Neural cell (in vitro differentiated cells): ENCODE measurements around the gene KLHDC4. TPM values are rescaled to one million over a fixed set of nuclear protein-coding genes. Genes with fewer than 3 reads are reported as not detected.

Experiments
- H2AFZ ChIP-seq: fragments of 200-600, 300-800 bp; sonication (generic), shearing (Covaris generic); 2 replicates; pipeline ENCODE4 v1.6.0; 2014; ENCODE audit warnings: low read depth, mild to moderate bottlenecking, antibody characterized with exemption, low read length, moderate library complexity
- H3F3A ChIP-seq: fragments of 200-600 bp; shearing (Covaris generic); 2 replicates; pipeline ENCODE4 v1.6.1; 2016; ENCODE audit warnings: mild to moderate bottlenecking, moderate library complexity, mixed read lengths, antibody characterized with exemption, low read length; ENCODE audit not compliant: insufficient read depth, poor library complexity, severe bottlenecking
- H3K27ac ChIP-seq: fragments of 200-600, 300-800 bp; sonication (generic), shearing (Covaris generic); 2 replicates; pipeline ENCODE4 v1.5.1; 2014; ENCODE audit warnings: mild to moderate bottlenecking, low read length, moderate library complexity
- H3K27me3 ChIP-seq: fragments of 300-800, 200-600 bp; sonication (generic), shearing (Covaris generic); 2 replicates; pipeline ENCODE4 v1.6.0; 2014; ENCODE audit warnings: mild to moderate bottlenecking, low read depth, low read length, moderate library complexity; ENCODE audit not compliant: insufficient read depth
- H3K36me3 ChIP-seq: fragments of 300-800, 200-600 bp; sonication (generic), shearing (Covaris generic); 2 replicates; pipeline ENCODE4 v1.5.1; 2014; ENCODE audit warnings: mild to moderate bottlenecking, antibody characterized with exemption, low read length, moderate library complexity; ENCODE audit not compliant: insufficient read depth
- H3K4me2 ChIP-seq: fragments of 300-800, 200-600 bp; sonication (generic), shearing (Covaris generic); 2 replicates; pipeline ENCODE4 v1.6.0; 2014; ENCODE audit warnings: mild to moderate bottlenecking, low read length
- H3K4me3 ChIP-seq: fragments of 300-800, 200-600 bp; sonication (generic), shearing (Covaris generic); 2 replicates; pipeline ENCODE4 v1.5.1; 2014; ENCODE audit warnings: mild to moderate bottlenecking, low read length, moderate library complexity
- H3K79me2 ChIP-seq: fragments of 200-600 bp; shearing (Covaris generic); replicated peaks from 2 replicates; pipeline ENCODE4 v1.6.0; 2014; ENCODE audit warnings: mild to moderate bottlenecking, low read length, moderate library complexity; ENCODE audit not compliant: insufficient read depth
- H3K9ac ChIP-seq: fragments of 300-800, 200-600 bp; sonication (generic), shearing (Covaris generic); 2 replicates; pipeline ENCODE4 v1.6.1; 2016; ENCODE audit warnings: mild to moderate bottlenecking, low read length, mixed read lengths
- H3K9me2 ChIP-seq: fragments of 200-600 bp; shearing (Covaris generic); 2 replicates; pipeline ENCODE4 v1.6.1; 2016; ENCODE audit warnings: mild to moderate bottlenecking, low read length, mixed read lengths; ENCODE audit not compliant: insufficient read depth
- H3K9me3 ChIP-seq: fragments of 200-600, 300-800 bp; sonication (generic), shearing (Covaris generic); 2 replicates; pipeline ENCODE4 v1.6.1; 2016; ENCODE audit warnings: mild to moderate bottlenecking, mixed run types, low read length, moderate library complexity, mixed read lengths
- H4K20me1 ChIP-seq: fragments of 200-600 bp; shearing (Covaris generic); 2 replicates; pipeline ENCODE4 v1.6.1; 2016; ENCODE audit warnings: mild to moderate bottlenecking, mixed run types; ENCODE audit not compliant: insufficient read depth
- EP300 ChIP-seq: fragments of 450-650 bp; conservative IDR thresholded peaks from 2 replicates; pipeline ENCODE4 v1.6.1; 2014; ENCODE audit warnings: antibody characterized with exemption, mild to moderate bottlenecking, moderate library complexity; ENCODE audit not compliant: poor library complexity, severe bottlenecking
- EZH2 ChIP-seq: fragments of 200-600, 300-800 bp; shearing (Covaris generic), sonication (generic); IDR thresholded peaks from 2 replicates; pipeline ENCODE4 v1.6.1; 2014; ENCODE audit warnings: antibody characterized with exemption, low read length, borderline replicate concordance, mild to moderate bottlenecking; ENCODE audit not compliant: insufficient read depth, poor library complexity, severe bottlenecking
- MXI1 ChIP-seq: fragments of 450-650 bp; conservative IDR thresholded peaks from 2 replicates; pipeline ENCODE4 v1.6.1; 2014; ENCODE audit warnings: antibody characterized with exemption, mild to moderate bottlenecking; ENCODE audit not compliant: poor library complexity, severe bottlenecking
- POLR2AphosphoS5 ChIP-seq: IDR thresholded peaks from 2 replicates; pipeline ENCODE4 v1.6.1; 2012
- RAD21 ChIP-seq: fragments of 450-650 bp; conservative IDR thresholded peaks from 2 replicates; pipeline ENCODE4 v1.6.1; 2014; ENCODE audit warnings: antibody characterized with exemption, mild to moderate bottlenecking, moderate library complexity
- SMC3 ChIP-seq: fragments of 450-650 bp; conservative IDR thresholded peaks from 2 replicates; pipeline ENCODE4 v1.6.1; 2014; ENCODE audit warnings: antibody characterized with exemption, mild to moderate bottlenecking, moderate library complexity; ENCODE audit not compliant: poor library complexity
- TAF1 ChIP-seq: IDR thresholded peaks from 2 replicates; pipeline ENCODE4 v1.6.1; 2012; ENCODE audit warnings: low read depth
- polyA plus RNA-seq: library from polyadenylated mRNA; depleted of rRNA; stranded (reverse); fragments of >200 nt; gene quantifications from 2 replicates; pipeline ENCODE4 v1.2.3, GENCODE V29; 2014
- TF ChIP-seq, protein P1 (sequence below): fragments of 450-650 bp; IDR thresholded peaks from 2 replicates; pipeline ENCODE4 v1.5.1; 2014; ENCODE audit warnings: antibody characterized with exemption, mild to moderate bottlenecking, moderate library complexity; ENCODE audit not compliant: poor library complexity, severe bottlenecking
- TF ChIP-seq, protein P2 (sequence below): IDR thresholded peaks from 2 replicates; pipeline ENCODE4 v1.6.1; 2012; ENCODE audit warnings: borderline replicate concordance

The KLHDC4 gene
- polyA plus RNA-seq, 1 donor from 2014 or later, result 27.5 TPM

DNA sequence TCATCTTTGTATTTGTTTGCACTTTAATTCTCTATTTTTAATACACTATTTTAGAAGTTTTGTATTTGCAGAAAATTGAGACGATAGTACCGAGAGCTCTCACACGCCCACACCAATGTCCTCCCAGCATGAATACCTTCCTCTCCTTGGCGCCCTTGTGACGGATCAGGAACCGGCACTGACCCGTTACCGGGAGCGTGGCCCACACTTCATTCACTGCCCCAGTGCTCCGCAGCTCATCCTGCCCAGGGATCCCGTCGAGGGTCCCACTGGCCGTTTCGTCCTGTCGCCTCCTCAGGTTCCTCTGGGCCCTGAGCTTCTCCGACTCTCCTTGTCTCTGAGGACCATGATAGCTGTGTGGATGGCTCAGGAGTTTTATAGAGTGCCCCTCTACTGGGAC lies 50.6 kb downstream of the KLHDC4 start:
- H3K9me3 ChIP-seq, result no peaks in the 10 kb centered on the region
- no peak overlapping the region for H3K9ac ChIP-seq
- no peaks in the 10 kb centered on the region for H3F3A ChIP-seq
- H3K36me3 ChIP-seq, result no peaks in the 10 kb centered on the region
- H3K79me2 ChIP-seq, result no peaks in the 10 kb centered on the region
- no peak for TF ChIP-seq EP300
- TF ChIP-seq, protein P1, sequence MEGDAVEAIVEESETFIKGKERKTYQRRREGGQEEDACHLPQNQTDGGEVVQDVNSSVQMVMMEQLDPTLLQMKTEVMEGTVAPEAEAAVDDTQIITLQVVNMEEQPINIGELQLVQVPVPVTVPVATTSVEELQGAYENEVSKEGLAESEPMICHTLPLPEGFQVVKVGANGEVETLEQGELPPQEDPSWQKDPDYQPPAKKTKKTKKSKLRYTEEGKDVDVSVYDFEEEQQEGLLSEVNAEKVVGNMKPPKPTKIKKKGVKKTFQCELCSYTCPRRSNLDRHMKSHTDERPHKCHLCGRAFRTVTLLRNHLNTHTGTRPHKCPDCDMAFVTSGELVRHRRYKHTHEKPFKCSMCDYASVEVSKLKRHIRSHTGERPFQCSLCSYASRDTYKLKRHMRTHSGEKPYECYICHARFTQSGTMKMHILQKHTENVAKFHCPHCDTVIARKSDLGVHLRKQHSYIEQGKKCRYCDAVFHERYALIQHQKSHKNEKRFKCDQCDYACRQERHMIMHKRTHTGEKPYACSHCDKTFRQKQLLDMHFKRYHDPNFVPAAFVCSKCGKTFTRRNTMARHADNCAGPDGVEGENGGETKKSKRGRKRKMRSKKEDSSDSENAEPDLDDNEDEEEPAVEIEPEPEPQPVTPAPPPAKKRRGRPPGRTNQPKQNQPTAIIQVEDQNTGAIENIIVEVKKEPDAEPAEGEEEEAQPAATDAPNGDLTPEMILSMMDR, result no peak
- H3K27me3 ChIP-seq, result no peaks in the 10 kb centered on the region
- H4K20me1 ChIP-seq, result no peaks in the 10 kb centered on the region
- no peak overlapping the region for H2AFZ ChIP-seq
- H3K27ac ChIP-seq, result no peak overlapping the region
- no peak overlapping the region for H3K4me3 ChIP-seq
- H3K4me2 ChIP-seq, result no peak overlapping the region
- H3K9me2 ChIP-seq, result no peaks in the 10 kb centered on the region

DNA sequence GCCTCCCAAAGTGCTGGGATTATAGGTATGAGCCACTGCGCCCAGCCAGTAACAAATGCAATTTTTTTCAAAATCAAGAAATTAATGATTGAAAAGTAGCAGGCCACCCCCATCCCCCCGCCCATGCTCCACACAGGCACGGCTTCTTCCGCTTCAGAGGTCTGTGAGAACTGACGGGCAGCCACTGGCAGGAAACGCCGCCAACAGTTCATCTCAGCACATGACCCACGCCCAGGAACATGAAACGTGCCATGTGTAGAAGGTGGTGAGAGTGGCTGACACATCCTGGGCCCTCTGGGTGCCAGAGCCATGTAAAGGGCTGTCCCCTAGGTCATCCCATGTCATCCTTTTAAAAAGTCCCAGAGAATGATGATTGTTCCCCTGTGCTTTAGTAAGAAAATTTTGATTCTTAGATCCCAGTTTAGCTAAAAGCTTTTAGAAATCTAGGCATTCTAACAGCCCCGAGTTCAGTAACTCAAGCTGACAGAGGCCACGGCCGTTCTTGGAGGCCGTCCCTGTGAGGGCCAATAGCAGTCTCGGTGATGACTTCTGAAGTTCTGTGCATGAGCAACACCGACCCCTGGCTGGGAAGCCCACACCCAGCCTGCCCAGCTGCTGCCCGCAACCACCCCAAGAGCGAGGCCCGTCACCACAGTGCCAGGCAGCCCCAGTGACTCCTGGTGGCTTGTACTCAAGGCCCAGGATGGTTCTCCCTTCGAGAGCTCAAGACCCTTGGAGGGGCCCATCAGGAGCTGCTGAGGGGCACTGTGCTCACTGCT lies 52.1 kb downstream of the KLHDC4 start:
- Histone ChIP-seq H2AFZ (no peak overlapping the region), H3K79me2 (no peaks in the 10 kb centered on the region), H3K4me2 (no peak overlapping the region), H3K4me3 (no peak overlapping the region), H3K9ac (no peak overlapping the region), H3F3A (no peaks in the 10 kb centered on the region), H3K9me3 (no peaks in the 10 kb centered on the region), H3K27ac (no peak overlapping the region), H3K9me2 (no peaks in the 10 kb centered on the region), H4K20me1 (no peaks in the 10 kb centered on the region), H3K27me3 (no peaks in the 10 kb centered on the region), H3K36me3 (no peaks in the 10 kb centered on the region)
- TF ChIP-seq, protein P2, sequence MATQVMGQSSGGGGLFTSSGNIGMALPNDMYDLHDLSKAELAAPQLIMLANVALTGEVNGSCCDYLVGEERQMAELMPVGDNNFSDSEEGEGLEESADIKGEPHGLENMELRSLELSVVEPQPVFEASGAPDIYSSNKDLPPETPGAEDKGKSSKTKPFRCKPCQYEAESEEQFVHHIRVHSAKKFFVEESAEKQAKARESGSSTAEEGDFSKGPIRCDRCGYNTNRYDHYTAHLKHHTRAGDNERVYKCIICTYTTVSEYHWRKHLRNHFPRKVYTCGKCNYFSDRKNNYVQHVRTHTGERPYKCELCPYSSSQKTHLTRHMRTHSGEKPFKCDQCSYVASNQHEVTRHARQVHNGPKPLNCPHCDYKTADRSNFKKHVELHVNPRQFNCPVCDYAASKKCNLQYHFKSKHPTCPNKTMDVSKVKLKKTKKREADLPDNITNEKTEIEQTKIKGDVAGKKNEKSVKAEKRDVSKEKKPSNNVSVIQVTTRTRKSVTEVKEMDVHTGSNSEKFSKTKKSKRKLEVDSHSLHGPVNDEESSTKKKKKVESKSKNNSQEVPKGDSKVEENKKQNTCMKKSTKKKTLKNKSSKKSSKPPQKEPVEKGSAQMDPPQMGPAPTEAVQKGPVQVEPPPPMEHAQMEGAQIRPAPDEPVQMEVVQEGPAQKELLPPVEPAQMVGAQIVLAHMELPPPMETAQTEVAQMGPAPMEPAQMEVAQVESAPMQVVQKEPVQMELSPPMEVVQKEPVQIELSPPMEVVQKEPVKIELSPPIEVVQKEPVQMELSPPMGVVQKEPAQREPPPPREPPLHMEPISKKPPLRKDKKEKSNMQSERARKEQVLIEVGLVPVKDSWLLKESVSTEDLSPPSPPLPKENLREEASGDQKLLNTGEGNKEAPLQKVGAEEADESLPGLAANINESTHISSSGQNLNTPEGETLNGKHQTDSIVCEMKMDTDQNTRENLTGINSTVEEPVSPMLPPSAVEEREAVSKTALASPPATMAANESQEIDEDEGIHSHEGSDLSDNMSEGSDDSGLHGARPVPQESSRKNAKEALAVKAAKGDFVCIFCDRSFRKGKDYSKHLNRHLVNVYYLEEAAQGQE, result no peak
- TF ChIP-seq POLR2AphosphoS5 (no peak), EZH2 (no peak), MXI1 (no peak), EP300 (no peak), RAD21 (no peak), SMC3 (no peak), TAF1 (no peak)
- TF ChIP-seq, protein P1, result no peak
